Stimulated activated CD8-positive, alpha-beta memory T cell treated with anti-CD3 and anti-CD28 coated beads, Interleukin-4, amount 100 ng/mL, for 1 hour (primary cell): Measurements from ENCODE around the gene ZNF146.
"Not testable (repeated sequence)": the region's sequence is repeated elsewhere in the genome, so short reads cannot be mapped to it uniquely, and the experiment has no call there.

Experiments used
- DNase-seq, 2 donors: peaks; one replicate each; pipeline ENCODE4 v3.0.0-alpha.2; 2020; ENCODE audit warnings: low read depth in 2 of 2, low spot score in 1 of 2

ZNF146 gene

GRCh38 chr19:36233626-36234025 is 18.7 kb downstream of the ZNF146 start:
- not testable (repeated sequence) for DNase-seq

GRCh38 chr19:36236304-36236945 is 21.5 kb downstream of the ZNF146 start:
- no peak for DNase-seq

DNA sequence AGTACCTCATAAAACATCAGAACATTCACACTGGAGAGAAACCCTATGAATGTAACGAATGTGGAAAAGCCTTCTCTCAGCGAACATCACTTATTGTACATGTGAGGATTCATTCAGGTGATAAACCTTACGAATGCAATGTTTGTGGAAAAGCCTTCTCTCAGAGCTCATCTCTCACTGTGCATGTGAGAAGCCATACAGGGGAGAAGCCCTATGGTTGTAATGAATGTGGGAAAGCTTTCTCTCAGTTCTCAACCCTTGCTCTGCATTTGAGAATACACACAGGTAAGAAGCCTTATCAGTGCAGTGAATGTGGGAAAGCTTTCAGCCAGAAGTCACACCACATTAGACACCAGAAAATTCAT is 22.0 kb downstream of the ZNF146 start:
- DNase-seq: no peak

DNA sequence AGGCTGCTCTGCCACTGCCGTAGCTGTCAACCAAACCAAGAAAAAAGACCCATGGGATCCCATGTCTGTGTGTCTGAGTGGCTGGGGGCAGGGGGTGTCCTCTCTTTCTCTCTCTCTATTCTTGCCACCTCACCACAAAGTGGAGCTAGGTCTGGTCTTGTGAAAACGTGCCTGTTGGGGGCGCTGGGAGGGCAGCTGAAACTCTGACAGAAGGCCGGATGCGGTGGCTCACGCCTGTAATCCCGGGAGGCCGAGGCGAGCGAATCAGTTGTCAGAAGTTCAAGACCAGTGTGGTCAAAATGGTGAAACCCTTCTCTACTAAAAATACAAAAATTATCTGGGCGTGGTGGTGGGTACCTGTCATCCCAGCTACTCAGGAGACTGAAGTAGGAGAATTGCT is 29.2 kb downstream of the ZNF146 start:
- DNase-seq: no peak

GRCh38 chr19:36245210-36246005 is 30.5 kb downstream of the ZNF146 start:
- DNase-seq: no peak

GRCh38 chr19:36246006-36246481 is 31.1 kb downstream of the ZNF146 start:
- DNase-seq: no peak

- no peak for DNase-seq
Observed at GRCh38 chr19:36252047-36252446, 37.1 kb downstream of the ZNF146 start.

DNA sequence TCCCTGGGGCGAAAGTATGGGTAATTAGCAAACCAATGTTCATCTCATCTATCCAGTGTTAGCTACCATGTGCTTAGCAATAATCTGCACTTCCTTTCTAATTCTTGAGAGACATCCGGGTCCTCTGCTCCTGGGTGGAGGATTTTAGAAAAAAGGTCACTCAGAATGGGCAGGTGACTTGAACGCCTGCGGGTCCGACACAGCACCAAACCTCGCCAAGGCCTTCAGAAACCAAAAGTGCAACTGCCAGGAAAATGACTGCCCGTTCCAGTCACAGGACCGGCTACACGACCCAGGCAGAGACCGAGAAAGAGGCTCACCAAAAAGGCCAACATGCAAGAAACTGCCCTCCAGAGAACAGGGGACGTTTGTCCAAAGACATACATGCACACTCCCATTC is 39.9 kb downstream of the ZNF146 start:
- no peak for DNase-seq

GRCh38 chr19:36255316-36255715 is 40.4 kb downstream of the ZNF146 start:
- DNase-seq: no peak

DNA sequence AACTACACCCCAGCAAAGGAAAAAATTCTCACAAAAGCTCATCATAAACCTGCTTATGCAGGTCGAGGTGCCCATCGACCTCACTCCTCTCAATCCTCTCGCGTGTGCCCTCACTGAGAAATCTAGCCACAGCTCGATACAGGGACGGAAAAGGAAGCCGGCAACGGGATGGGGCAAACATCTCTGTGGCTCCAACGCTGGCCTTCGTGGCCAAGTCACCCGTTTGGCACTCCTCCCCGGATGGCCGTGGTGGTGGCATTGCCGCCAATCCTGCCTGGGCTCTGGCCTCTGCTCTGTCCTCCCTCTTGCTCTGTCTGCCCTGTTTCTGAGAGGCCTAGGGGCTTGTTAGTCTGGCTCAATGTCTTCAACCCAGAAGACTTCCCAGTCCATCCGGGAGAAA is 41.2 kb downstream of the ZNF146 start:
- DNase-seq: no peak

DNA sequence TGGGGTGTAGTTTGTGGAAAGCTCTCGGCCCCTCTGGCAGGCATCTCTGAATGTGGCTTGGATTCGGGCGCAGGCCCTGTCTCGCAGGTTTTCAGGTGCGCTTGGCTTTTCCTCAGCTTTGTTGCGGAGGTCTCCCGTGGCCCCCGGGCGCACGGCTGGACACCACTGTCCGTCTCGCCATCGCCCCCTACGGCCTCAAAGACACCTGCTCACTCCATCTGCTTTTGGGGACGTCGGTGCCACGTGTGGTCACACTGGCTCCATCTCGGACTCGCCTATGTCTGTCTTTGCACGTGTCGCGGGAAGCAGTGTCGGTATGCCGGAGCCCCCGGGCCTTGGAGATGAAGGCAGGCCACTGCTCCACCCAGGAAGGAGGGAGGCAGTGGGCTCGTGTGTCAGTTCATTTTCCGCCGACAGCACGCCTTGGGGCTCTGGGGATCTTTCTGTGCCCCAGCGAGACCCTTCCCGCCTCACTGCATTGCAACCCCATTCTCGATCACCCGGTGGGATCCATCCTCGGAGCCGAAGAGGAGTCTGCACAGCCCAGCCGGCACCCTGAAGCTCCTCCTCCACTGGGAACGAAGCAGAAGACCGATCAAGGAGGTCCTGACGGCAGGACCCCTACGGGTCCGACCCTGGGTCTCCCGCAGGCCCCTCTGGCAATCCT is 42.1 kb downstream of the ZNF146 start:
- no peak for DNase-seq

DNA sequence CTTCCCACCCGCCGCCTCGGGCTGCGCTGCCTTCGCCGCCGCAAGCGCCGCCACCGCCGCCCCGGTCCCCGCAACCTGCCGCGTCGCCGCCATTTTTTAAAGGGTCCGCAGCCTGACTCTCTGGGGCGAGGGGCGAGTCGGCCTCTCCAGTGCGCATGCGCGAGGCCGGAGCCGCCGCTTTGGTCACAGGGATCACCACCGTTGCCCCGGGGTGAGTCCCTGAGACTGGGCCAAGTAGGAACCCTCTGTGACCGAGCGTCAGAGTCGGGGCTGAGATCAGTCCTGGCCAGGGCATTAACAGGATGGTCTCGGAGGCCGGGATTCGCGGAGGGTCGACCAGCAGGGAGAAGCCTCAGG is 42.6 kb downstream of the ZNF146 start:
- no peak for DNase-seq

- no peak for DNase-seq
Observed at GRCh38 chr19:36258028-36258875, 43.3 kb downstream of the ZNF146 start.

DNA sequence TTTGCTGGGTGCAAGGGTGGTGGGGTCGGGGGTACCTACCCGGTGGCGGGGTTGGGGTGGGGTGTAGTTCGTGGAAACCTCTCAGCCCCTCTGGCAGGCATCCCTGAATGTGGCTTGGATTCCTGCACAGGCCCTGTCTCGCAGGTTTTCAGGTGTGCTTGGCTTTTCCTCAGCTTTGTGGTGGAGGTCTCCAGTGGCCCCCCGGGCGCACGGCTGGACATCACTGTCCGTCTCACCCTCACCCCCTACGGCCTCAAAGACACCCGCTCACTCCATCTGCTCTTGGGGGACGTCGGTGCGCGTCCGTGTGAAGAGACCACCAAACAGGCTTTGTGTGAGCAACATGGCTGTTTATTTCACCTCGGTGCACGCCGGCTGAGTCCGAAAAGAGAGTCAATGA is 44.3 kb downstream of the ZNF146 start:
- DNase-seq: no peak

DNA sequence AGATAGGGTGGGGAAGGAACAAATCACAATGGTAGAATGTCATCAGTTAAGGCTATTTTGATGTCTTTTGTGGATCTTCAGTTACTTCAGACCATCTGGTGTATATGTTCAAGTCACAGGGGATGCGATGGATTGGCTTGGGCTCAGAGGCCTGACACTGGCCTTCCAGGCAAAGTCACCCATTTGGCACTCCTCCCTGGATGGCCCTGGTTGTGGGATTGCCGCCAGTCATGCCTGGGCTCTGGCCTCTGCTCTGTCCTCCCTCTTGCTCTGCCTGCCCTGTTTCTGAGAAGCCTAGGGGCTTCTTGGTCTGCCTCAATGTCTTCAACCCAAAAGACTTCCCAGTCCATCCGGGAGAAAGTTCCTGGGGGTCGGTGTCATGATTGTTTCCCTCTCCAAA is 50.2 kb downstream of the ZNF146 start:
- DNase-seq: no peak

DNA sequence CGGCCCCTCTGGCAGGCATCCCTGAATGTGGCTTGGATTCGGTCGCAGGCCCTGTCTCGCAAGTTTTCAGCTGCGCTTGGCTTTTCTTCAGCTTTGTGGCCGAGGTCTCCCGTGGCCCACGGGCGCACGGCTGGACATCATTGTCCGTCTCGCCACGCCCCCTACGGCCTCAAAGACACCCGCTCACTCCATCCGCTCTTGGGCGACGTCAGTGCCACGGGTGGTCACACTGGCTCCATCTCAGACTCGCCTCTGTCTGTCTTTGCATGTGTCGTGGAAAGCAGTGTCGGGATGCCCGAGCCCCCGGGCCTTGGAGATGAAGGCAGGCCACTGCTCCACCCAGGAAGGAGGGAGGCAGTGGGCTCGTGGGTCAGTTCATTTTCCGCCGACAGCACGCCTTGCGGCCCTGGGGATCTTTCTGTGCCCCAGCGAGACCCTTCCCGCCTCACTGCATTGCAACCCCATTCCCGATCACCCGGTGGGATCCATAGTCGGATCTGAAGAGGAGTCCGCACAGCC is 51.0 kb downstream of the ZNF146 start:
- no peak for DNase-seq

GRCh38 chr19:36266375-36266961 is 51.6 kb downstream of the ZNF146 start:
- DNase-seq: no peak

- DNase-seq: no peak
Observed at GRCh38 chr19:36267061-36267845, 52.3 kb downstream of the ZNF146 start.

DNA sequence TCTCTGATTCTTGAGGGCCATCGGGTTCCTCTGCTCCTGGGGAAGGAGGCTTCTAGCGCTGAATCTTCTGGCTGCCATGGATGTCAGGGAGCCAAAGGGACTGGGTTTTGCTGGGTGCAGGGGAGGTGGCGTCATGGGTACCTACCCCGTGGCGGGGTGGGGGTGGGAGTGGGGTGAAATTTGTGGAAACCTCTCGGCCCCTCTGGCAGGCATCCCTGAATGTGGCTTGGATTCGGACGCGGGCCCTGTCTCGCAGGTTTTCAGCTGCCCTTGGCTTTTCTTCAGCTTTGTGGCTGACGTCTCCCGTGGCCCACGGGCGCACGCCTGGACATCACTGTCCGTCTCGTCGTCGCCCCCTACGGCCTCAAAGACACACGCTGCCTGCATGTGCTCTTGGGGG is 53.2 kb downstream of the ZNF146 start:
- not testable (repeated sequence) for DNase-seq

- not testable (repeated sequence) for DNase-seq
Observed at GRCh38 chr19:36268591-36268990, 53.7 kb downstream of the ZNF146 start.
